Stimulated activated CD4-positive, alpha-beta T cell treated with anti-CD3 and anti-CD28 coated beads, TNF-alpha, amount 100 ng/mL, for 1 hour (primary cell): ENCODE measurements around the gene FAAP20.
A peak's percentile ranks its signal among the peaks of the same experiment; 100 is the strongest.

ENCODE experiments used
- DNase-seq, 3 donors: peaks; one replicate each; pipeline ENCODE4 v3.0.0-alpha.2; 2020; ENCODE audit warnings: low read depth in 3 of 3, low spot score in 1 of 3

Gene FAAP20

DNA sequence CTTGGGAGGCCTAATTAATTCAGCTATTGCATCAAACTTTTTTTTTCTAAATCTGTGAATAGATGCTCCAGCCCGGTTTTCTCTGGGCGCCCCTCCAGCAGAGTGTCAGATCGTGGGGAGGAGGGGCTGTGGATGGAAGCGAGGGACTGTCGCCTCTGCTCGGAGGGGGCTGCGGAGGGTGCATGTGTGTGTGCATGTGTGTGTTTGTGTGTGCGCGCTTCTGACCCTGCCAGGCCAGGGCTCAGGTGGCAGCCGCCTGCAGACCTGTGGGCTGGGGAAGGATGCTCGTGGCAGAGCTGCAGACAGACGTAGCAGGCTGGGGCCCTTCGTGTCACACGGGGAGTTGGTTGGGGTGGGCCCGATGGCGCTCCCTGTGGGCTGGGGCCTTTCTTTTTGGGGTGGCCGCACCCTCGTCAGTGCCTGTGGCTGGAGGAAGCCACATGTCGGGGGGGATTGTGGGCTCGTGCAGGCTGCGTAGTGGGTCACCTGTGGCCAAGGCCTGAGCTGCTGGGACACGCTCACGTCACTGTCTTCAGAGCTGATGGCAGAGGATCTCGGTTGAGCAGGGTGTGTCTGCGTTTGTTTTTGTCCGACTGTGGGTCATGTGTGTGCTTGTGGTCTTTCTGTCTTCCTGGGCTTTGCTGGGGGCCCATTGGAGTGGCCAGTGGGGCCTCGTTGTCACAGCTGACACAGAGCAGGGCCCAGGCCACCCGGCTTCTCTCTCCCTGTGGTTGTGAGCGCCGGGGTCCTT, 36.4 kb upstream of the FAAP20 start:
- no peak for DNase-seq

DNA sequence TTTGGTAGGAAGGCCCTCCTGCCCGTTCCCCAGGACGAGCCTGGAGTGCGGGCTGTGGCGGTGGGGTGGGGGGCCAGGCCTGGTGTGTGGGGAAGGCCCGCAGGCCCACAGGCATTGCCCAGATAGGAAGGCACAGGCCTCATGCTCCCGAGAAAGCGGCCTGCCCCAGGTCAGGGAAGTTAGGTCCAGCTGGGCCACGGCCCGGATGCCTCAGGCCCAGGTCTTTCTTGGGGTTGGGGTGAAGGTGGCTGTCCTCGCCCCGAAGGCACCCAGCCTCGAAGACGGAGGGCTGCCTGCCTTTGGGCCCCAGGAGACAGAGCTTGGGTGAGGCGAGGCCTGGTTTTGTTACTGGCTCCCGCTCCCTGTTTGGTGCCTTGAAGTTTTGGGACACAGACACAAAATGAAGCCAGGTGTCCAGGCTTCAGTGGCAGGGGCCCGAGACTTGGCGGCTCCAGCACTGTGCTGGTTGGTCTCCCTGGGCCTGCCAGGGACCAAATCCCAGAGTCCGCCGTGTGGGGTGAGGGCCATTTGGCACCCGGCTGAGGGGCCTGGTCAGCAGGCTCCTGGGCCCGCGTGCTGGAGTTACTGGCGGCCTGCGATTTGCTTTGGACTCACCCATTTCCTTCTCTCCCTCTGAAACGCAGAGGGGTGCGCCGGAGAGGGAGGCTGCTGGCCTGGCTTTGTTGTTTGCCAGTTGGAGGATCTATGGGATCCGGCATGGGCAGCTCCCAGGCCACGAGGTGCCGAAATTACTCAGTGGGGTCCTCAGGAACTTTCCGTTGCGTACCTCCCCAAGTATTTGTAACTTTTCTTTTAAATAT, 35.5 kb upstream of the FAAP20 start:
- DNase-seq: no peak

DNA sequence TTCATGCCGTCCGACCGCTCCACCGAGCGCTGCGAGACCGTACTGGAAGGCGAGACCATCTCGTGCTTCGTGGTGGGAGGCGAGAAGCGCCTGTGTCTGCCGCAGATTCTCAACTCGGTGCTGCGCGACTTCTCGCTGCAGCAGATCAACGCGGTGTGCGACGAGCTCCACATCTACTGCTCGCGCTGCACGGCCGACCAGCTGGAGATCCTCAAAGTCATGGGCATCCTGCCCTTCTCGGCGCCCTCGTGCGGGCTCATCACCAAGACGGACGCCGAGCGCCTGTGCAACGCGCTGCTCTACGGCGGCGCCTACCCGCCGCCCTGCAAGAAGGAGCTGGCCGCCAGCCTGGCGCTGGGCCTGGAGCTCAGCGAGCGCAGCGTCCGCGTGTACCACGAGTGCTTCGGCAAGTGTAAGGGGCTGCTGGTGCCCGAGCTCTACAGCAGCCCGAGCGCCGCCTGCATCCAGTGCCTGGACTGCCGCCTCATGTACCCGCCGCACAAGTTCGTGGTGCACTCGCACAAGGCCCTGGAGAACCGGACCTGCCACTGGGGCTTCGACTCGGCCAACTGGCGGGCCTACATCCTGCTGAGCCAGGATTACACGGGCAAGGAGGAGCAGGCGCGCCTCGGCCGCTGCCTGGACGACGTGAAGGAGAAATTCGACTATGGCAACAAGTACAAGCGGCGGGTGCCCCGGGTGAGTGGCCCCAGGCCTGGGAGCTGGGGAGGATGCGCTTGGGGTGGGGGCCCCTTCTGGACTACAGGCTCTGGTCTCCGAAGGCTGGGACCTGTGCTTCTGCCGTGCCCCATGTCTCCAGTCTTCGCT, 34.7 kb upstream of the FAAP20 start:
- DNase-seq: no peak

DNA sequence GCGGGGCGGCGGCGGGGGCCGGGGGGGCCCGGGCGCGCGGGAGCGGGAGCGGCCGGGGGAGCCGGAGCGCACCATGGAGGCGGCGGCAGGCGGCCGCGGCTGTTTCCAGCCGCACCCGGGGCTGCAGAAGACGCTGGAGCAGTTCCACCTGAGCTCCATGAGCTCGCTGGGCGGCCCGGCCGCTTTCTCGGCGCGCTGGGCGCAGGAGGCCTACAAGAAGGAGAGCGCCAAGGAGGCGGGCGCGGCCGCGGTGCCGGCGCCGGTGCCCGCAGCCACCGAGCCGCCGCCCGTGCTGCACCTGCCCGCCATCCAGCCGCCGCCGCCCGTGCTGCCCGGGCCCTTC, 34.1 kb upstream of the FAAP20 start:
- DNase-seq: no peak

DNA sequence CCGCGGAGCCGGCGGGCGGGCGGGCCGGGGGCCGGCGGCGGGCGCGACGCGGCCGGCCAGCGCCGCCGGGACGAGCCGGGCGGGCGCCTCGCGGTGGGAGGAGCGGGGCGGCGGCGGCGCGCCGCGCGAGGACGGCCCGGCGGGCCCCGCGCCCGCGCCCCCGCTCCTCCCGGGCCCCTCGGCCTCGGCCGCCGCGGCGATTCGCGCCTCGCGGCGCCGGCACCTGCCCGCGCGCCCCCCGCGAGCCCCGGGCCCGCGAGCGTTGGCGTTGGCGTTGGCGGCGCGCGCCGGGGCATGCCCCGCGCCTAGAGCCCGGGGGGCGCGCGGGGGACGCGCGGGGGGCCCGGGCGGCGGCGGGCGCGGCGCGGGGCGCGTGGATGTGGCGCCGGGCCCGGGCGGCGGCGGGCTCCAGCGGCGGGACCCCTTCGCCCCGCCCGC, 33.6 kb upstream of the FAAP20 start, which contains the start of gene SKI:
TSS of gene SKI (plus strand) at position 163 of the 438 bp plus-strand sequence. CDS start 448 bp downstream, outside the sequence.
- DNase-seq: no peak

DNA sequence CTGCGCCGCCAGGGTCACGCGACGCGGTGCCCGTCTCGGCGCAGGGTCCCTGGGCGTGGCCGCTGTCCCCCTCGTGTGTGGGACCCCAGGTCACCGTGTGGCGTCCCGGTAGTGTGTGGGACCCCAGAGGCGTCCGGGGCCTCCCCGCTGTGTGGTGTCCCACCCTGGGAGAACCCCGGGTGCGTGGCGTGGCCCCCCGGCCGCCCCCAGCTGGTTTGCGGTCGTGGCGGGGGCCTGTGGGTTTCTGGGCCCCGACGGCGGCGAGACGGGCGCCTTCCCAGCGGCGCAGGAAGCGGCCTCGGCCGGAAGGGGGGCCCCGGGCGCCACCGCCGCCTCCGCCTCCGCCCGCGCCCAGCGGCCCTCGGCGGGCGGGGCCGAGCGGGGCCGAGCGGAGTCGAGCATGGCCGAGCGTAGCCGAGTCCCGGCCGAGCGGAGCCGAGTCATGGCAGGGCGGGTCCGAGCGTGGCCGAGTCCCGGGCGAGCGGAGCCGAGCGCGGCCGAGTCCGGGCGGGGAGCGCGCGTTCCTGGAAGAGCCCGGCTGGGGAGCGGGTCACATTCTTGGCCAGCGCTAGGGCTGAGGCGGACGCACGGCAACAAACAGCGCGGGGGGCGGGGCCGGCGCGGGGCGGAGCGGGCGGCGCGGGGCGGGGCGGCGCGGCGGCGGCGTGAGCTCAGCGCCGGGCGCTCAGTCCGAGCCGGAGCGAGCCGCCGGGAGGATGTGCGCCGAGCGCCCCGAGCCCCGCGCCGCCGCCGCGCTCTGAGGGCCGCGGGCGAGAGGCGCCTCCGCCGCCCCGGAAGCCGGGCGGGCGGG, 33.0 kb upstream of the FAAP20 start:
- DNase-seq: peak; percentile 82 to 94 (median 91)

DNA sequence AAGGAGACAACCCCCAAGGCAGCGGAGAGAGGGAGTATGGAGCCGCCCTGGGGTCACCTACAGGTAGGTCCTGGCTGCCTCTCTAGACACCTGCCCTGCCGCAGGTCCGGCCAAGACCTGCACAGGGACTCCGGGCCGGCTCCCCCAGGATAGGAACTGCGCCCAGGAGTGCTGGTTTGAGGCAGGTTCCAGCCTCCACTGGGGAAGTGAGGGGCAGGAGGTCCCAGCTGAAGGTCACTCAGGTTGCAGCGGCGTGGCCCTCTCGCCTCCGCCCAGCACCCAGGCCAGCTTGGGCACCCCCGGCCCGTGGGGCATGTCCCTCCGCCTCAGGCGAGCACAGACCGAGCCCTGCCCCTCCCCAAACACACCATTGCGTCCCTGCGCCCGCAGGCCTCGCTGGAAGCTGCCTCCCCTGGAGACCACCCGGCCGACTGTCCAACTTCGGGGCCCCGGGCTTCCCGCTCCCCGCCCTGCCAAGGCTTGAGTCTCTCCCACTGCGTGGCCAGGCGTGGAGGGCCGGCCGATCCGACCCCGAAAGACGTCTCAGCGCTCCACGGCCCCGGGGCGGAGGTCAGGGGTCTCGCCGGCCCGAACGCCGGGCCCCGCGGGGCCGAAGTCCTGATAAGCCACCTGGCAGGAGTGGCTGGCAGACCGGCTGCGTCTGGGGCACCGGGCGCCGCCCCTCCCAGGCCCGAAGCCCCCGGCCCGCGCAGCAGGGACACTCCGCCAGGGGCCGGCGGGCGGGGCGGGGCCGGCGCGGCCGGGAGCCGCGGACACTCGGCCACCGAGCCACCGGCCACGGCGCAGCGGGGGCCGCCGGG, 32.2 kb upstream of the FAAP20 start:
- no peak for DNase-seq

DNA sequence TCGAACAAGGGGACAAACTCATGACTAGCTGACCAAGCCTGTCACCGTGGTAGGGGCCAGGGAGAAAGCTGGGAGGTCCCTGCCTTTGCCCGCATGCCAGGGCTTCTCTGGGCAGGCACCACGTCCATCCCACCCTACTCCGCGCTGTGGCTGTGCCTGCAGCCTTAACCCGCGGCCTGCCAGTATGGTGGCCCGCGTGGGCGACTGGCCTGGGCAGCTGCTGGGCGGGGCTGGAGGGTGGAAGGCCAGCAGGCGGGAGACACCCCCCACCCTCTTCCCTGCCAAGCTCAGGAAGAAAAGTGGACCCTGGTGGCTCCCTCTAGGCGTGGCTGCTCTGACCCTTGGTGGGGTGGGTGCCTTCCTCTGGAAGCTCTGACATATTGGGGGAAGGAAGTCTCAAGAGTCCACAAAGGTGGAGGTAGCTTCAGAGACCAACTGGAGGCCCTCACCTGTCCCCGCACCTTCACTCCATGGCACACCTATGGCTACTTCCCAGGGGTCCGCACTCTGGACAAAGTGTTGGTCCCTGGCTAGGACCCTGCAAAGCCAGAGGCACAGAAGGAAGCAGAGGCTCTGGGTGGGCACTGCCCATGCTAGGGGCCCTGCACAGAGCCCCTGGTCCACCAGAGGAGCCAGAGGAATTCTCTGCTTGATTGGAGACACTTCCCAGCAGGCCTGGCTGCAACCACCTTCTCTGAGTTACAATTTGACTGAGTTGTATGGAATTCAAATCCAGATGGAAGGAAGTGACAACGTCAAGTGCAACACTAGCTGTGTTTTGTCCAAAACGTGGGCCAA, 30.3 kb upstream of the FAAP20 start:
- DNase-seq: no peak

DNA sequence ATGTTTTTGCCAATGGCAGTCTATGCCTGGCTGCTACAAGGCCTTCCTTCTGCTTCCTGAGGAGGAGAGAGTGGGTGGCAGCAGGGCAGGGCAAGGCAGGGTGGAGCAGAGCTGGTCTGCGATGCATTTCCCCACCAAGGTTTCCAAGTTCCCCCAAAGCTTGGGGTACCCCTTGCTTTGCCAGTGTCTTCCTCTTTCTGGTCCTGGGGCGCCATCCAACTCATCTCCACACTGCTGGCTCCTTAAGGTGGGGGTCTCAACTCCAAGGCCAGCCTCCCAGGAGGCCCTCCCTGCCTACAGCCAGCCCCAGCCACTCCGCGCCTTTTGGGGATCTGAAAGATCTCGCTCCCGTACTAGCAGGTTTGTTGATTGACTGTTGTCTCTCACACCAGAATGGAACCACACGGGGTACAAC, 29.6 kb upstream of the FAAP20 start:
- no peak for DNase-seq

DNA sequence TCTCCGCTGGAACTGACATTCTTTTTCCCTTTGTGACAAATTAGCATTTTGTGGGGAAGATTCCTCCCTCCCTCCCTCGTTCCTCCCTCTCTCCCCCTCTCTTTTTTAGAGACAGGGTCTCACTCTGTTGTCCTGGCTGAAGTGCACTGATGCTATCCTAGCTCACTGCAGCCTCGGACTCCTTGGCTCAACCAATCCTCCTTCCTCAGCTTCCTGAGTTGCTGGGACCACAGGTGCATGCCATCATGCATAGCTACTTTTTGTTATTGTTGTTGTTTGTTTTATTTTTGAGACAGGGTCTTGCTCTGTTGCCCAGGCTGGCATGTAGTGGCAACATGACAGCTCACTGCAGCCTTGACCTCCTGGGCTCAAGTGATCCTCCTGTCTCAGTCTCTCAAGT, 26.7 kb upstream of the FAAP20 start:
- no peak for DNase-seq

DNA sequence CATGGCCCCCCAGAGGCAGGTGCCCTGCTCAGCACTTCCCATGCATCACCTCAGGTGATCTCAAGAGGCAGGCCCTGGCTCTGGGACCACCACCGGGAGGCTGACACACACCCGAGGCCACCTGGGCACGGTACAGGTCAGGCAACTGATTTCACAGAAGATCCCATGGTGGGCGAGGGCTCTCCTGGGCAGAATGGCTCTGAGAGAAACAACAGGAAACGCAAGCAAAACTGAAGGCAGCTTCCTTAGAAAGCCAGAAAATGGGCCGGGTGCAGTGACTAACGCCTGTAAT, 22.1 kb upstream of the FAAP20 start:
- no peak for DNase-seq

DNA sequence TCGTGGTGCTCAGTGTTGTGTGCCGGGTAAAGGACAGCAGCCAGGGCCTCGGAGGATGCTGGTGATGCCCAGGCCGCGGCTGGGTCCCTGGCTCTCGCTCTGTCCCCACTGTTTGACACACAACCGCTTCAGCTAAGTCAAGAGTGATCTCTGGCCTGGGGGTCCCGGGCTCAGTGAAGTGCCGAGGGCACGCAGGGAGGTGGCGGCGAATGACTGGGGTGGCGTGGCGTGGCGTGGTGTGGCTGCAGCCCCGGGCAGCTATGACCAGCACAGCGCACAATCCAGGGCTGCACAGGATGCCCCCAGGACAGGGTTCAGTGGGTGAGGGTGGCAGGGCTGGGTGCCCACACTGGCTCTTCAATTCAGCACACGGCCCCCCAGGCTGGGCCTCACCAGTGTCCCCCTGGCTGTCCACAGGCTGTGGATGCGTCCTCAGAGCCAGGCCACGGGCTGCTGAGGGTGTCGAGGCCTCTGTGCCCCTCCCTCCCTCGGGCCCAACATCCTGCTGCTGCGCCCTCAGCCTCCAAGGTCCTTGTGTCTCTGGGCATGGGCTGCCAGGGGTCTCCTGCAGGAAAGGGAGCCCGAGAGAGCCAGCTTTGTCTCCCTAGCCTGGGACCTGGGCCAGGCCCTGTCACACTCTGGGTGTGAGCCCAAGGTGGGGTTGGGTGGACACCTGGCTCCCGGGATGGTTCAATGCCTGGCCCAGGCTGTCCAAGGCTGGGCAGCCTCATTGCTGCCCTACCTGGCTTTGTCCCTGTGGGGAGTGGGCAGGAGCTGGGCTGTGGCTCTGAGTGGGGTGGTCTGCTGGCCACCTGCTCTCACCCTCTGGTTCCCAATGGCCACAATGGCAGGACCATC, 21.6 kb upstream of the FAAP20 start:
- DNase-seq: no peak

DNA sequence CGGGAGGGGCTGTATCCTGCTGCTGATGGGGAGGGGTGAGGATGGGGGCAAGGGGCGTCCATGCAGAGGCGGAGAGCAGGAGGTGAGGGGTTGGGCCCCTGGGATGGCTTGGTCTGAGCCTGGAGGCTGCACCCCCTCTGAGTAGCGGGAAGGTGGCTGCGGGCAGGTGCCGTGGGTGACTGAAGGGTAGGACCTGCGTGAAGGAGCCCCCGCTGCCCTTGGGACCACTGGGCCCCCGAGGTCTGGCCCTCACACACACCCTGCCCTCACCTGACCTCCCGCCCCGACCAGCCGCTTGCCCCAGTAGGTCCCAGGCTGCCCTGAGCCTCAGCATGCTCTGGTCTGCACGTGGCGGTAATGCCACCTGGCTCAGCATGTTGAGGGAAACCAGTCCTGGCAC, 20.8 kb upstream of the FAAP20 start:
- no peak for DNase-seq

DNA sequence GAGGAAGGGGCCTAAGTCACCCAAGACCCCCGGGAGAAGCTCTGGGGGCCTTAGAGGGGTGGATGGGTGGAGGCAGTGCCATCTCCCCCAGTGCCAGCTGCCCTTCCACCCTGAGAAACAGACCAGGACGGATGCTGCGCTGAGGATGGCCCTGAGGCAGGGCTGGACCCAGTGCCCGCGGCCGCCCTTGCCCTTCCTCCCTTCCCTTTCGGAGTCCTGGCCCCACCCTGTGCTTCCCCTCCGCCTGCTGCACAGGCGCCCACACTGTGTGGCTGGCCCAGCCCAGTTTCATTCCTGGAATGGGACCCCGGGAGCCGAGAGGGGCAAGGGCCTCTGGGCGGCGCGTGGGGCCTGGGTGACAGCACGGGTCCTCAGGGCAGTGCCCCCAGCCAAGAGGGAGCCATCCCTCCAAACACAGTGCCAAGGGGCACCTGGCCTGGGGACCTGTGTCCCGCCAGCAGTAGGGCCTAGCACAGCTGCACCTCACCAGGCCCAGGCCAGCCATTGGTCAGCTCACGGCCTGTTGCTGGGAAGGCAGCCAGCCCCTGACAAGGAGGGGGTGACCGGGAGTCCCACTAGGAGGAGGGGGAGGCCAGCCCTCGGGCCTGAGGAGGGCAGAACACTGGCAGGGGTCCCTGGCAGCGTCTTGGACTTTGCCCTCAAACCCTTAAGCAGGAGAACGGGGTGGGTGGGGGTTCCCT, 20.1 kb upstream of the FAAP20 start:
- DNase-seq: no peak

DNA sequence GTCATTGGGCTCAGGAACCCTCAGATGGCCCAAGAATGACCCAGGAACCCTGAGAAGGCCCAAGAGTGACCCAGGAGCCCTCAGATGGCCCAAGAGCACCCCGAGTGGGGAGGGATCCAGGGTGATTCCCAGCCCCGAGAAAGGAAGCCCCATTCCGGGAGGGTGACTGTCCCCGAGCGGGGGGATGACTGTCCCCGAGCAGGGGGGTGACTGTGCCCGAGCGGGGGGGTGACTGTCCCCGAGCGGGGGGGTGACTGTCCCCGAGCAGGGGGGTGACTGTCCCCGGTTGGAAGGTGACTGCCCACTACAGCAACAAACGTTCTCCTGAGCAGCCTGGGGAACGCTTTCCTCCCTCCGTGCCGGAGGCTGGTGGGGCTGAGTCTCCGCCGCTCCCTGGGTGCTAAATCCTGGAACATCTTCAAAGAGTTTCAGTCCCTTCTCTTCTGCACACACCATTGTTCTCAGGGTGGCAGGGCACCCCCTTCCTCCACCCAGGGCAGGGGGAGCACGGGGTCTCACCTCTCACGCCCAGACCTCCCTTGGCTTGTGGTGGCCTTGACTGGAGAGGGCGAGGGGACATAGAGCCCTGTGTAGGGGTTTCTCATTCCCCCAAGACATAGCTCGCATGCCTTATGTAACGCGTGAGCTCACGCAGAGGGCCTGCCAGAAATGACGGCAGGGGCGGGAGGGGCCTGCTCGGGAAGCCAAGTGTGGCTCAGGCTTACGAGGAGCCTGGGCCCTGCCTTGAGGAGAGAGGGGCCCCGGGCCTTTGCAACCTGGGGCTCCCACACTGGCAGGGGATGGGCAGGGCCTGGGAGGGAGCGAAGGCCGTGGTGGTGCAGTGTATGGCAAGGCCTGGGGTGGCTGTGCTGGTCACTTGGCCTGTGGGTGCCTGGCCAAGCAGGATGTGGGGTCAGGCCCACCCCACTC, 19.3 kb upstream of the FAAP20 start:
- DNase-seq: no peak
